Colon (tissue), 2 donors: ENCODE results near the gene SP6.

ENCODE experiments used
- FAIRE-seq: peaks from 2 replicates; lab custom pipeline; 2012; peaks lifted over from hg19 to GRCh38; lab: Jason Lieb, UNC
- donor health status: control.
- donor health status: control.

The SP6 gene

GRCh38 chr17:47879028-47879585, 28.1 kb upstream of the SP6 start:
- FAIRE-seq = no peak

GRCh38 chr17:47878203-47879027, 27.5 kb upstream of the SP6 start:
- FAIRE-seq = no peak

GRCh38 chr17:47877368-47878034, 26.5 kb upstream of the SP6 start:
- FAIRE-seq = no peak

- no peak for FAIRE-seq
These were observed 24.3 kb upstream of the SP6 start for GRCh38 chr17:47875011-47875985.

- FAIRE-seq = no peak
These were observed 22.5 kb upstream of the SP6 start for GRCh38 chr17:47873200-47874090.

GRCh38 chr17:47872651-47873161, 21.7 kb upstream of the SP6 start:
- FAIRE-seq = no peak

- FAIRE-seq = no peak
These were observed 21.2 kb upstream of the SP6 start for GRCh38 chr17:47872019-47872650.

- FAIRE-seq = no peak
These were observed 20.1 kb upstream of the SP6 start for GRCh38 chr17:47871048-47871447.

- no peak for FAIRE-seq
These were observed 19.1 kb upstream of the SP6 start for GRCh38 chr17:47870056-47870455.

GRCh38 chr17:47869114-47869513, 18.2 kb upstream of the SP6 start:
- no peak for FAIRE-seq

GRCh38 chr17:47867813-47868533, 17.0 kb upstream of the SP6 start:
- FAIRE-seq = no peak

- FAIRE-seq = no peak
These were observed 16.0 kb upstream of the SP6 start for GRCh38 chr17:47866941-47867340.

- FAIRE-seq = no peak
These were observed 13.8 kb upstream of the SP6 start for GRCh38 chr17:47864791-47865216.

GRCh38 chr17:47862621-47863440, 11.9 kb upstream of the SP6 start:
- no peak for FAIRE-seq

- no peak for FAIRE-seq
These were observed 9.4 kb upstream of the SP6 start for GRCh38 chr17:47860386-47860785.

- no peak for FAIRE-seq
These were observed 6.8 kb upstream of the SP6 start for GRCh38 chr17:47857551-47858455.

- no peak for FAIRE-seq
These were observed 5.9 kb upstream of the SP6 start for GRCh38 chr17:47856830-47857229.

GRCh38 chr17:47855737-47856136, 4.8 kb upstream of the SP6 start:
- no peak for FAIRE-seq
